Activated CD4-positive, alpha-beta T cell treated with anti-CD3 and anti-CD28 coated beads, Interleukin-2, amount 10 ng/mL, durations not matched to agents 24 days and 14 days (primary cell): ENCODE data around the gene CROCC2. TPM values are rescaled to one million over a fixed set of nuclear protein-coding genes. Genes with fewer than 3 reads are reported as not detected.

ENCODE experiments used
- DNase-seq: peaks from one replicate; pipeline ENCODE4 v3.0.0; 2022
- H3K27ac Mint-ChIP-seq: one replicate; pipeline ENCODE4 v1.8.0; 2022; ENCODE audit warnings: mild to moderate bottlenecking, mixed read lengths
- H3K27me3 Mint-ChIP-seq: one replicate; pipeline ENCODE4 v1.8.0; 2022; ENCODE audit warnings: mixed read lengths
- H3K36me3 Mint-ChIP-seq: one replicate; pipeline ENCODE4 v1.8.0; 2022; ENCODE audit warnings: low read depth, mild to moderate bottlenecking, mixed read lengths
- H3K4me1 Mint-ChIP-seq: one replicate; pipeline ENCODE4 v1.8.0; 2021; ENCODE audit warnings: mixed read lengths
- H3K4me3 Mint-ChIP-seq: one replicate; pipeline ENCODE4 v1.8.0; 2022; ENCODE audit warnings: mild to moderate bottlenecking, moderate library complexity, mixed read lengths
- H3K9me3 Mint-ChIP-seq: one replicate; pipeline ENCODE4 v1.8.0; 2021; ENCODE audit warnings: mixed read lengths
- intact Hi-C: fragments of 100-400 bp; cut with micrococcal nuclease; formaldehyde crosslinking; loops from one replicate; pipeline ENCODE4 v1.15.1; 2023
- total RNA-seq: library from RNA; stranded (reverse); gene quantifications from 2 replicates; pipeline ENCODE4 v1.2.3, GENCODE V29; 2022

The CROCC2 gene
- total RNA-seq, 1 donor from 2014 or later: not detected

DNA sequence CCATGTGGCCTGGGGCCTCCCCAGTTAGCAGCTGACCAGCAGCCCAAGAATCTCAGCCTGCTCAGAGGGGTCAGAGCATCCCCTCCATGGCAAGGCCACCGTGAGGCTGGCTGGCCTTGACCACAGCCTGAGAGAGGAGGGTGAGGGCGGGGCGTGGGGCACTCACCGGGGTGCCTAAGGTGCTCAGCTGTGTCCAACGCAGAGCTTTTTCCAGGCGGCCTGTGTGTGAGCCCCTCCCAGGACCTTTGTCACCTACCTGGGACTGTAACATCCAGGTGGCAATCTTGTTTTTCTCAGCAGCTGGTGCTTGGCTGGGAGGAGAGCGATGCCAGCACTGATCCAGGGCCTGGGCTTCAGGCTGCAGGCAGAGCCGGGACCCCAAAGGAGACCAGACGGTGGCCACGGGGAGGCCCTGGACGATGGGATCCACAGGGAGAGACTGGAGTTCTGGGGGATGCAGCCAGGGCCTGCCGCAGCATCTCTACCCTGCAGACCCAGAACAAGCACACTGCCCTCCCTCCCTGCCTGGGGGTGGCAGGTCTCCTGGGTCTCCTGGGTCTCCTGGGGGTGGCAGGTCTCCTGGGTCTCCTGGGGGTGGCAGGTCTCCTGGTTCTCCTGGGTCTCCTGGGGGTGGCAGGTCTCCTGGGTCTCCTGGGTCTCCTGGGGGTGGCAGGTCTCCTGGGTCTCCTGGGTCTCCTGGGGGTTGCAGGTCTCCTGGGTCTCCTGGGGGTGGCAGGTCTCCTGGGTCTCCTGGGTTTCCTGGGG lies 104.6 kb downstream of the CROCC2 start:
- intact Hi-C loops: no loop called here
- DNase-seq: no peak
- peaks cover 13% of the 10 kb centered on the region for H3K4me1 Mint-ChIP-seq
- no peaks in the 10 kb centered on the region for H3K36me3 Mint-ChIP-seq
- peak overlapping the region; percentile 59 for H3K27ac Mint-ChIP-seq
- no peak overlapping the region for H3K4me3 Mint-ChIP-seq
- H3K27me3 Mint-ChIP-seq: no peaks in the 10 kb centered on the region
- peaks cover 7% of the 10 kb centered on the region for H3K9me3 Mint-ChIP-seq

GRCh38 chr2:241011296-241011600 lies 105.1 kb downstream of the CROCC2 start:
- H3K36me3 Mint-ChIP-seq: no peaks in the 10 kb centered on the region
- intact Hi-C loops: no loop called here
- no peak for DNase-seq
- peaks cover 3% of the 10 kb centered on the region for H3K9me3 Mint-ChIP-seq
- H3K4me1 Mint-ChIP-seq: peaks cover 12% of the 10 kb centered on the region
- H3K27me3 Mint-ChIP-seq: no peaks in the 10 kb centered on the region
- H3K27ac Mint-ChIP-seq: no peak overlapping the region
- no peak overlapping the region for H3K4me3 Mint-ChIP-seq

DNA sequence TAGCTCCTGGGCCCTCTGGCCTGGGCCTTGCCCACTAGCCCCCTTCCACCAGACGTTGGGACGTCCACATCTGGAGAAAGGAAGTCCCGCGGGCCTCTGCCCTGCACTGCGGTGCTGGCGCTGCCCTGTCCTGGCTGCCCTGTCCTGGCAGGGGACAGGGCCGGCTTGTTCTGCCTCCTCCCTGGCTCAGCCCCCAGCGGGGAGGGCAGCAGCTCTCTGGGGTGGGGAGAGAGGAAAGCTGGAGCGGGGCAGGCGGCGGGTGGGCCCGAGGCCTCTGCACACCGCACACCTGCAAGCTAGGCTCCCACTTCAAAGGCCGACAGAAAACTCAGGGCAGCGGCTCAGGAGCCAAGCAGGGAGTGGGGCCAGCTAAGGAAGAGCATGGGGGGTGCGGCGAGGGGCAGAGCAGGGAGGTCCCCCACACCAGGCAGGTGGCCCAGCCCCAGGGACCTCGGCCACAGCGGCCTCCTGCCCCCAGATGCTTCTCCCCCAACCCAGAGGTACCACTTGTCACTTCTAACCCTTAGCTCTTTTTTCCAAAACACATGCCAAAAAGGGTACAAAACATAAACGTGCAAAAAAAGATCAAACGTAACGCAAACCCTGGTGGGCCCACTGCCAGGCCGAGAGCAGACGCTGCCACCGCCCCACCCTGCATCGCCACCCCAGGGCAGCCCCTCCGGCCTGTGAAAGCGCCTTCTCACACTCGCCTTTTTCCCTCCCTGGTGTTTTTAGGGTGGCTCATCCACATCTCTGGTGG lies 105.8 kb downstream of the CROCC2 start:
- Mint-ChIP-seq H3K9me3 (no peaks in the 10 kb centered on the region), H3K4me3 (no peak overlapping the region), H3K4me1 (peaks cover 10% of the 10 kb centered on the region), H3K36me3 (no peaks in the 10 kb centered on the region), H3K27me3 (no peaks in the 10 kb centered on the region), H3K27ac (no peak overlapping the region)
- intact Hi-C loops: no loop called here
- no peak for DNase-seq

DNA sequence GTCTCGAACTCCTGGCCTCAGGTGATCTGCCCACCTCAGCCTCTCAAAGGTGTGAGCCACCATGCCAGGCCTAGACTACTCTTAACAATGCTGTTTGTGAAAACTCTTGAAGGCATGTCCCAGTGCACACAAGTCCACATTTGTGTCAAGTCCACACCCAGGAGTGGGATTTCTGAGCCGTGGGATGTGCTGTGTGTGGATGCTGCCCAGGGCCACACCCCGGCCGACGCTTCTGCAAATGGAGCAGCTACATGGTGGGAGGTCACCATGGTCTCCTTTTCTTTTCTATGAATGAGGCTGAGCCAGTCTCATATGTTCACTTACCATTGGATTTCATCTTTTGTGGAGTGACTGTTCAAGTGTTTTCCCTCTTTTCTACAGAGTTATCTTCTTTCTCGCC lies 108.1 kb downstream of the CROCC2 start:
- no peak overlapping the region for H3K27ac Mint-ChIP-seq
- H3K4me3 Mint-ChIP-seq: no peak overlapping the region
- no peaks in the 10 kb centered on the region for H3K36me3 Mint-ChIP-seq
- H3K4me1 Mint-ChIP-seq: peaks cover 4% of the 10 kb centered on the region
- no peaks in the 10 kb centered on the region for H3K27me3 Mint-ChIP-seq
- no peak for DNase-seq
- H3K9me3 Mint-ChIP-seq: no peaks in the 10 kb centered on the region
- intact Hi-C loops: no loop called here

GRCh38 chr2:241014764-241015163 lies 108.6 kb downstream of the CROCC2 start:
- intact Hi-C loops: no loop called here
- Mint-ChIP-seq H3K27me3 (no peaks in the 10 kb centered on the region), H3K4me1 (no peaks in the 10 kb centered on the region), H3K4me3 (no peak overlapping the region), H3K9me3 (no peaks in the 10 kb centered on the region), H3K27ac (no peak overlapping the region), H3K36me3 (no peaks in the 10 kb centered on the region)
- no peak for DNase-seq

- no peak overlapping the region for H3K27ac Mint-ChIP-seq
- DNase-seq: no peak
- no peaks in the 10 kb centered on the region for H3K9me3 Mint-ChIP-seq
- H3K27me3 Mint-ChIP-seq: no peaks in the 10 kb centered on the region
- no peak overlapping the region for H3K4me3 Mint-ChIP-seq
- no peaks in the 10 kb centered on the region for H3K36me3 Mint-ChIP-seq
- intact Hi-C loops: no loop called here
- no peaks in the 10 kb centered on the region for H3K4me1 Mint-ChIP-seq
Measured at GRCh38 chr2:241015439-241015838, 109.3 kb downstream of the CROCC2 start.

- intact Hi-C loops: no loop called here
- Mint-ChIP-seq H3K4me1 (no peaks in the 10 kb centered on the region), H3K9me3 (peaks cover 2% of the 10 kb centered on the region), H3K36me3 (no peaks in the 10 kb centered on the region), H3K27me3 (peaks cover 3% of the 10 kb centered on the region), H3K27ac (no peak overlapping the region), H3K4me3 (no peak overlapping the region)
- DNase-seq: no peak
Measured at GRCh38 chr2:241017228-241017940, 111.2 kb downstream of the CROCC2 start.

DNA sequence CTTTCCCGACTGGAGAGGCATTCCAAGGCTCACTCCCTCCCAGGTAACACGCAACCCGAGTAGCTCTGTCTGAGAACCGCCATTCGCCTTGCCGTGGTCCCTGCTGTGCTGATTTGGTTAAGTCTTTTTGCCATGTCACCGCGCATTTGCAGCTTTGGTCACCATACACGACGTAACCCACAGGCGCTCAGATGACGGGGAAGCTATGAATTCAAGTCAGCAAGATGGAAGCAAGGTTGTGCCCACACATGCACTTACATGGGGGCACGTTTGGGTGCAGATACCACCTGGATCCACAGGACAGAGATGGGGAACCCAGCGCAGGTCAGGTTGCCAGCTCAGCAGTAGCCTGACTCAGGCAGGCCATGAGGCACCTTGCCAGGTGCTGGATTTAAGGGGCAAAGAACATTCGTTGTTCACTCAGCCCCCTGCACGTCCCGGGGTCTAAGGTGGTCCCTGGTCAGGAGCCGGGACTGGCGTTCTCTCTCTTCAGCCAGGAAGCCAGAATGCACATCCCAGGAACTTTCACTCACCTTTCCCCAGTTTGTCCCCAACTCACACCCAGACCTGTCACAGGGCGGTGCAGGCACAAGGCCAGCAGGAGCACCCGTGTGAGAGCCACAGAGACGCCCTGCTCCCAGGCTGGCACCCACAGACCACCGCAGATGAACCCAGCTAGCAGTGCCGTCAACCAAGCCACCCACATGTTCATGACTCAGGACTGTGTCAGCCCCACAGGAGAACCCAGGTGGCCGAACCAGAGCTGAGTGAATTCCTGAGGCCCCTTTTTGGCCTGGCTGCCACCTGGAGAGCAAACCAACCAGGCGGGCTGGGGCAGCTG lies 112.1 kb downstream of the CROCC2 start:
- Mint-ChIP-seq H3K27ac (no peak overlapping the region), H3K9me3 (peaks cover 4% of the 10 kb centered on the region), H3K36me3 (no peaks in the 10 kb centered on the region), H3K27me3 (peaks cover 5% of the 10 kb centered on the region), H3K4me1 (no peaks in the 10 kb centered on the region), H3K4me3 (no peak overlapping the region)
- DNase-seq: no peak
- intact Hi-C loops: no loop called here

DNA sequence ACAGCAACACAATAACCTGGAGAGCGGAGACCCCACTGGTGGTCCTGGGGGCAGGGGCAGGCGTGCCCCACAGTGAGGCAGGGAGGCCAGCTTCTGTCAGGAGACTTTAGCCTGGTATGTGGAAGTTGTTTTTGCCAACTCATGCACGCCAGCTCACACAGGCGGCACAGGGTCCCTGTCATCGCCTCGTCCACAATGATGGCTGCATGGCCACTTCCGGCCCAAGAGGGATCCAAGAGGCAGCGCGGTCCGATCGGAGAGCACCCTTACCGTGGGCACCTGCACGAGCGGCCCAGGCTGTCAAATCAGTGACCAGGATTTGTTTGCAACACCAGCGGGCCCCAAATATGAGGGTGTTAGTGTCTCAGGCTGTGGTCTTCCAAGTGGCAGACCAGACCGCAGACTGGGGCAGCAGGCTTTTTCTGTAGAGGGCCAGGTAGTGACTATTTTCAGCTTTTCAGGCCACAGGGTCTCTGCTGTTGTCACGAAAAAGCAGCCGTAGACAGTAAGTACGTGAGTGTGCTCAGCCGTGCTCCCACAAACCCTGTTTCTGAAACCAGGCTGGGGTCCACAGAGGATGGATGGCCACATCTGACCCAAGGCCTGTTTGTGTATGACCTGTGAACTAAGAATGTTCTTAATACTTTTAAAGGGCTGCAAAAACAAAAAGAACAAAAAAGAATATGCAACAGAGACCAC lies 113.5 kb downstream of the CROCC2 start:
- no peaks in the 10 kb centered on the region for H3K4me1 Mint-ChIP-seq
- DNase-seq: no peak
- peaks cover 5% of the 10 kb centered on the region for H3K27me3 Mint-ChIP-seq
- no peaks in the 10 kb centered on the region for H3K36me3 Mint-ChIP-seq
- intact Hi-C loops: no loop called here
- no peak overlapping the region for H3K27ac Mint-ChIP-seq
- H3K9me3 Mint-ChIP-seq: peaks cover 4% of the 10 kb centered on the region
- no peak overlapping the region for H3K4me3 Mint-ChIP-seq

DNA sequence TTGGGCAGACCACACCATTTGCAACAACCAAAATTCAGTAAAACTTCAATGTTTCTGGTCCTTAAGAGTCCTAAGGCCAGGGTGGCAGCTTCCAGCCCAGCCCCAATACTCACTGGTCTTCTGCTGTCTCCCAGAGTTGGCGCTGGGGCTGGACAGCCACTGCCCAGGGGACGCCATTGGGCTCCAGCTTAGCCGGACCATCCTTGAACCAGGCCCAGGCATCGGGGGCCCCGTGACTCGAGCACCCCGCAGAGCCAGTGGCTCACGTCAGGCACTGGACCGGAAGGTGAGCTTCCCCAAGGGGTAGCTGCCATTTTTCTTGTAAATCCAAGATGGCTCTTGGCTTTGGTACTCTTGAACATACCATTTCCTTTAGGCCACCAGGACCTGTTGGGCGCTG lies 114.1 kb downstream of the CROCC2 start:
- no peaks in the 10 kb centered on the region for H3K4me1 Mint-ChIP-seq
- no peak overlapping the region for H3K4me3 Mint-ChIP-seq
- no peaks in the 10 kb centered on the region for H3K36me3 Mint-ChIP-seq
- DNase-seq: no peak
- peaks cover 4% of the 10 kb centered on the region for H3K9me3 Mint-ChIP-seq
- intact Hi-C loops: no loop called here
- peaks cover 5% of the 10 kb centered on the region for H3K27me3 Mint-ChIP-seq
- H3K27ac Mint-ChIP-seq: no peak overlapping the region

GRCh38 chr2:241020629-241021190 lies 114.6 kb downstream of the CROCC2 start:
- intact Hi-C loops: no loop called here
- DNase-seq: peak; percentile 51
- Mint-ChIP-seq H3K27me3 (peaks cover 5% of the 10 kb centered on the region), H3K36me3 (no peaks in the 10 kb centered on the region), H3K27ac (no peak overlapping the region), H3K9me3 (peaks cover 4% of the 10 kb centered on the region), H3K4me1 (no peaks in the 10 kb centered on the region), H3K4me3 (no peak overlapping the region)

DNA sequence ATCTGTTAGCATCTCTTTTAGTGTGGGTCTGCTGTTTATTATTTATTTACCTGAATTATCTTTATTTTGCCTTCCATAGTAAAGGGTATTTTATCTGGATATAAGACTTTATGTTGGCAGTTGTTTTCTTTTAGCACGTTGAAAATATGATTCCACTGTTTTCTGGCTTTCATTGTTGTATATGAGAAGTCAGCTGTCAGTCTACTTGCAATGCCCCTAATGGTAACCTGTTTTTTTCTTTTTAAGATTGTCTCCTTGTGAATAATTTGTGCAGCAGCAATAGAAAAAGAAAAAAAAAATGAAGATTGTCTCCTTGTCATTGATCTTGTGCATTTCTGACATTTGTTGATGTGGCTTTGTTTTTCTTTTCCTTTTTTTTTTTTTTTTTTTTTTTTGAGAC lies 119.5 kb downstream of the CROCC2 start:
- Mint-ChIP-seq H3K36me3 (no peaks in the 10 kb centered on the region), H3K27ac (no peak overlapping the region), H3K27me3 (peaks cover 5% of the 10 kb centered on the region), H3K4me1 (no peaks in the 10 kb centered on the region), H3K4me3 (no peak overlapping the region), H3K9me3 (peaks cover 6% of the 10 kb centered on the region)
- no peak for DNase-seq
- intact Hi-C loops: no loop called here
